Activated CD4-positive, alpha-beta T cell treated with anti-CD3 and anti-CD28 coated beads for 36 hours (primary cell): ENCODE measurements around the gene NT5C3A. TPM values are rescaled to one million over a fixed set of nuclear protein-coding genes. Genes with fewer than 3 reads are reported as not detected.

Experiments used
- ATAC-seq: fragments of 200-7000 bp; cut with Tn5 transposase; one replicate; pipeline ENCODE4 v1.10.0; 2021; ENCODE audit warnings: mild to moderate bottlenecking, moderate library complexity
- CTCF ChIA-PET: fragments of 350-600 bp; sonication (Branson Sonifier 250); formaldehyde crosslinking; loops from one replicate; lab custom pipeline; 2021; ENCODE audit warnings: antibody characterized with exemption; lab: Charles Lee
- POLR2A ChIA-PET: fragments of 350-600 bp; sonication (Branson Sonifier 250); formaldehyde crosslinking; loops from one replicate; lab custom pipeline; 2021; ENCODE audit warnings: antibody characterized with exemption, inconsistent platforms; lab: Charles Lee
- DNase-seq: peaks from one replicate; pipeline ENCODE4 v3.0.0-alpha.2; 2020
- H3K27ac Mint-ChIP-seq: one replicate; pipeline ENCODE4 v1.8.0; 2021; ENCODE audit warnings: mixed read lengths
- H3K27me3 Mint-ChIP-seq: one replicate; pipeline ENCODE4 v1.8.0; 2021; ENCODE audit warnings: mixed read lengths
- H3K36me3 Mint-ChIP-seq: one replicate; pipeline ENCODE4 v1.8.0; 2021; ENCODE audit warnings: low read depth, mixed read lengths
- H3K4me1 Mint-ChIP-seq: one replicate; pipeline ENCODE4 v1.8.0; 2021; ENCODE audit warnings: mixed read lengths
- H3K4me3 Mint-ChIP-seq: one replicate; pipeline ENCODE4 v1.8.0; 2021; ENCODE audit warnings: mild to moderate bottlenecking, moderate library complexity, mixed read lengths
- H3K9me3 Mint-ChIP-seq: one replicate; pipeline ENCODE4 v1.8.0; 2021; ENCODE audit warnings: low read depth, mixed read lengths
- intact Hi-C, 2 experiments: fragments of 100-400 bp; cut with DNase I in 1 of 2; cut with micrococcal nuclease in 1 of 2; formaldehyde crosslinking; loops; one replicate each; pipeline versions ENCODE4 v1.14.2 to v1.15.1; 2022 to 2024; cut with DNase I, micrococcal nuclease
- total RNA-seq, 2 experiments: library from RNA; stranded (reverse); gene quantifications; one replicate each; pipeline ENCODE4 v1.2.3, GENCODE V29; 2021

NT5C3A gene
- total RNA-seq, result 10 to 100 TPM; 40.9 to 45.0 TPM

- intact Hi-C loops, result loop anchor here (1.0 to 5.0 kb wide), 10 partner anchors 8 to 572 kb away; partner anchors contain the start of genes LSM5 (in 2 of the 2), AVL9 (in 1 of the 2) and BBS9 (in 1 of the 2)
- Mint-ChIP-seq H3K27ac (peak within 1 kb of the TSS; percentile 93), H3K9me3 (peaks cover 8% of the 10 kb centered on the region), H3K4me1 (peaks cover 35% of the 10 kb centered on the region), H3K27me3 (no peaks in the 10 kb centered on the region), H3K36me3 (peaks cover 28% of the 10 kb centered on the region), H3K4me3 (peak within 1 kb of the TSS; percentile 95)
- ChIA-PET POLR2A (interaction anchor here (0.6 to 2.1 kb wide), 7 partner anchors 15 to 175 kb away, joined by 3 to 8 read pairs (median 4); partner anchors contain the start of gene KBTBD2), CTCF (interaction anchor here (0.5 to 3.9 kb wide), 6 partner anchors 9 to 216 kb away, joined by 3 to 30 read pairs (median 6); partner anchors contain the start of gene RP9)
- DNase-seq (peak; percentile 58), ATAC-seq (no peak)
Measured at GRCh38 chr7:33062023-33062781, at the start of gene NT5C3A. TSS of gene NT5C3A (minus strand) at chr7:33062776. CDS start at chr7:33062705, 71 bp downstream.

DNA sequence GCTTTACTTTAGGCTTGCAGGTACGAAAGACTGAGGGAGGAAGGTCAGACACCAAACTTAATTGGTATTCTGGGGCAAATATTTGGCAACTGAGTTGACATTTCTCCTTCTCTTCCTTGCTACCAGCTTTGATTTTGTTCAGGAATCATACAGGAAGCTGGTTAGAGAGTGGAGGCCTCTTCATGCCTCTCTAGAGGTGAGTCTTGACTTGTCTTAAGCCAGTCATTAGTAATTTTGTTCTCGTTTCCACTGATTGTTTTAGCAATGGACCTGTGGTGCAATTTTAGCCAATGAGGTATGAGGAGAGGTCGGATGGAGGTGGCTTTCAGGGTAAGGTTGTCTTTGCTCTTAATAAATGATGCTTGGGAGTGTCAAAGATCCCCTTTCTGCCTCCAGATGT, 49.0 kb upstream of the NT5C3A start:
- DNase-seq (no peak), ATAC-seq (no peak)
- Mint-ChIP-seq H3K4me1 (peaks cover 17% of the 10 kb centered on the region), H3K36me3 (peaks cover 1% of the 10 kb centered on the region), H3K4me3 (no peak overlapping the region), H3K27ac (no peak overlapping the region), H3K9me3 (no peaks in the 10 kb centered on the region), H3K27me3 (peaks cover 5% of the 10 kb centered on the region)
- ChIA-PET POLR2A (no interaction called here), CTCF (interaction anchor here (1.1 to 2.1 kb wide), 3 partner anchors 9 to 265 kb away, joined by 5 to 14 read pairs (median 6); no protein-coding TSS in a partner anchor)
- intact Hi-C loops, result no loop called here

GRCh38 chr7:33109758-33110238, 47.2 kb upstream of the NT5C3A start:
- peaks cover 5% of the 10 kb centered on the region for H3K27me3 Mint-ChIP-seq
- ATAC-seq (no peak), DNase-seq (peak; percentile 30)
- H3K4me3 Mint-ChIP-seq, result peak overlapping the region; percentile 65
- CTCF ChIA-PET, result interaction anchor here (0.6 to 4.1 kb wide), 11 partner anchors 11 to 344 kb away, joined by 3 to 41 read pairs (median 5); partner anchors contain the start of genes BBS9 and NT5C3A
- H3K27ac Mint-ChIP-seq, result no peak overlapping the region
- H3K36me3 Mint-ChIP-seq, result peaks cover 1% of the 10 kb centered on the region
- no peaks in the 10 kb centered on the region for H3K9me3 Mint-ChIP-seq
- POLR2A ChIA-PET, result no interaction called here
- peaks cover 29% of the 10 kb centered on the region for H3K4me1 Mint-ChIP-seq
- intact Hi-C loops, result loop anchor here (1.0 to 5.0 kb wide), 14 partner anchors 19 to 619 kb away; partner anchors contain the start of genes BBS9 (in 2 of the 2), LSM5 (in 2 of the 2) and KBTBD2 (in 1 of the 2)

DNA sequence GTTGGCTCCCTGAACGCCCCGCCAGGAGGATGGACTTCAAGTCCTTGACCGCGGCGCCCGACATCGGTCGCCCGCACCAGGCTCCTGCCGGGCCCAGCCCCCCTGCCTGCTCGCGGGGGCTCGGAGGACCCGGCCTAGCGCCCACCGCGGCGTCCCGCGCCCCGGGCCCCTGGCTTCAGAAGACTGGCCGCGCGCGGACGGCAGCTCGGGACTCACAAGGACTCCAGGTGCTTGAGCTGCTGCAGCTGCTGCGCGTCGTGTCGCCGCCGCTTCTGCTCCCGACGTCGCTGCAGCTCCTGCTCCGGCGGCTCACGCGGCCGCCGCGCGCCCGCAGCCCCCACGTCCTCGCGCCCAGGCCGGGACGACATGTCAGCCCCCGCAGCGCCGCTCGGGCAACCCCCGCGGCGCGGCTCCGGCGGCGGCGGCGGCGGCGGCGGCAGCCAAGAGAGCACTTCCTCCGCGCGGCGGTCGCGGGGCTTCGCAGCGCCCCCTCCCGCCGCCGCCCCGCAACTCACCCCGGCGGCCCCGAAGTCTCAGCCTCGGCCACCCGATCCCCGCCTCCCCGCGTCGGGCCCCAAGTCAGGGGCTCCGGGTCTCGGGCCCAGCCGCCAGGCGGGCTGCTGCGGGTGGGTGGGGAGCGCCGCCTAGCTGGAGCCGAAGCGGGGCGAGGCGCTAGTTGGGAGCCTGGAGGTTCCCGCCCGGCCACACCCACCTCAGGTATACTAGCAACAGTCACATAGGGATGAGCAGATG, 46.6 kb upstream of the NT5C3A start, which contains the start of gene RP9:
RP9 (minus strand) TSS at position 400 of the 753 bp plus-strand sequence; CDS start at position 368, 32 bp downstream.
- peaks cover 1% of the 10 kb centered on the region for H3K36me3 Mint-ChIP-seq
- peaks cover 5% of the 10 kb centered on the region for H3K27me3 Mint-ChIP-seq
- peak within 1 kb of the TSS; percentile 88 for H3K4me3 Mint-ChIP-seq
- intact Hi-C loops, result loop anchor here (1.0 to 5.0 kb wide), 14 partner anchors 20 to 618 kb away; partner anchors contain the start of genes BBS9 (in 2 of the 2), LSM5 (in 2 of the 2) and KBTBD2 (in 1 of the 2)
- peak within 1 kb of the TSS; percentile 76 for H3K27ac Mint-ChIP-seq
- peaks cover 32% of the 10 kb centered on the region for H3K4me1 Mint-ChIP-seq
- POLR2A ChIA-PET, result no interaction called here
- CTCF ChIA-PET, result interaction anchor here (0.6 to 4.1 kb wide), 25 partner anchors 9 to 350 kb away, joined by 3 to 41 read pairs (median 5); partner anchors contain the start of genes BBS9 and NT5C3A
- no peaks in the 10 kb centered on the region for H3K9me3 Mint-ChIP-seq
- peak; percentile 87 for DNase-seq
- peak; percentile 93 for ATAC-seq

- ATAC-seq, result peak; percentile 6
- Mint-ChIP-seq H3K36me3 (peaks cover 2% of the 10 kb centered on the region), H3K9me3 (no peaks in the 10 kb centered on the region), H3K27me3 (peaks cover 5% of the 10 kb centered on the region), H3K4me3 (peak overlapping the region; percentile 88), H3K4me1 (peaks cover 38% of the 10 kb centered on the region), H3K27ac (peak overlapping the region; percentile 76)
- CTCF ChIA-PET, result interaction anchor here (0.6 to 4.1 kb wide), 29 partner anchors 9 to 665 kb away, joined by 3 to 41 read pairs (median 4); partner anchors contain the start of genes BBS9 and NT5C3A
- intact Hi-C loops, result loop anchor here (1.0 to 5.0 kb wide), 14 partner anchors 20 to 618 kb away; partner anchors contain the start of genes BBS9 (in 2 of the 2), LSM5 (in 2 of the 2) and KBTBD2 (in 1 of the 2)
- peak; percentile 48 for DNase-seq
- POLR2A ChIA-PET, result no interaction called here
Measured at GRCh38 chr7:33108554-33109004, 46.0 kb upstream of the NT5C3A start.

DNA sequence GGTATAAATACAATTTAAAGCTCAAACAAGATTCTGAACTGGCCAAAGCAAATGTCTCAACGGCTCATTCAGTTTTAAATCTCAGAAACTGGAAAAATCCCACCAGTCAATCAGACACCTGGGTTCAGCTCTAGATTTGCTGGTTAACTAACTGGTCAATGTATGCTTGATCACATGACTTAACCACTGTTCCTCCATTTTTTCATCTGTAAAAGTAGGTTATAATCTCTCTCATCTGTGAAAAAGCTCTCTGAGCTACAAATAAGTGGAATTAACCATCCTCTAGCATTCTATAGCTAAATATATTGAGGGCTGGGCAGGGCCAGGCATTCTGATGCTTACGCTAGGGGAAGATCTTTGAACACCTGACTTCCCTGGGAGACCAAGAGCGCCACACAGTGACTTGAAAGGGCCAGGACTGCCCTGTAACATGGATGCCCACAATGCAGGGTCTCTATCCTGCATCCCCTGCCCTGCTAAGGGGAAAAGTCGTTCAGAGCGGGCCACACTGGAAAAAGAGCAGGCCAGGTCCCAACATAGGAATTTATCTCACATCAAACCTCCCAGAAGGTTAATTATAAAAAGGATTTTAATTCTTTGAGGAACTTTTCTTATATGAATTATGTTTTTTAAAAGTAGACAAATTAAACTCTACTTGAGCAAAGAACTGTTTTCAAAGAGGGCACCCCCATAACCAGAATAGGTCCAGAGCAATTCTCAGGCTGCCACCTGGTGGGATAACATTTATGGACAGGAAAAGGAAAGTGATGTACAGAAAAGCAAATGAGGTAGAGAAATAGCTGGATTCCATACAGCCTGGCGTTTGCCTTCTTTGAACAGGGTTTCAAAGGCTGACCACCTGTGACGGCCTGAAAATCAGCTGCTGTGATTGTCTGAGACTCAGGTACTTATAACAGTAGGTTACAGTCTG, 44.8 kb upstream of the NT5C3A start:
- peaks cover 12% of the 10 kb centered on the region for H3K36me3 Mint-ChIP-seq
- peak overlapping the region; percentile 55 for H3K27ac Mint-ChIP-seq
- intact Hi-C loops, result loop anchor here (1.0 to 5.0 kb wide), 13 partner anchors 21 to 617 kb away; partner anchors contain the start of genes LSM5 (in 2 of the 2) and BBS9 (in 1 of the 2)
- H3K4me3 Mint-ChIP-seq, result peak overlapping the region; percentile 88
- no peaks in the 10 kb centered on the region for H3K9me3 Mint-ChIP-seq
- POLR2A ChIA-PET, result interaction anchor here (0.6 kb wide), 2 partner anchors 24 to 301 kb away, joined by 4 to 6 read pairs; no protein-coding TSS in a partner anchor
- peak; percentile 71 for DNase-seq
- peak; percentile 24 for ATAC-seq
- CTCF ChIA-PET, result interaction anchor here (0.6 to 4.1 kb wide), 27 partner anchors 8 to 850 kb away, joined by 3 to 41 read pairs (median 4); partner anchors contain the start of genes BBS9 and NT5C3A
- H3K27me3 Mint-ChIP-seq, result peaks cover 2% of the 10 kb centered on the region
- peaks cover 39% of the 10 kb centered on the region for H3K4me1 Mint-ChIP-seq

GRCh38 chr7:33101906-33102305, 39.3 kb upstream of the NT5C3A start:
- no peak for ATAC-seq

GRCh38 chr7:33100770-33101169, 38.2 kb upstream of the NT5C3A start:
- Mint-ChIP-seq H3K27ac (no peak overlapping the region), H3K36me3 (peaks cover 46% of the 10 kb centered on the region), H3K4me3 (no peak overlapping the region), H3K4me1 (peaks cover 15% of the 10 kb centered on the region), H3K27me3 (no peaks in the 10 kb centered on the region), H3K9me3 (no peaks in the 10 kb centered on the region)
- POLR2A ChIA-PET, result no interaction called here
- CTCF ChIA-PET, result no interaction called here
- intact Hi-C loops, result no loop called here
- ATAC-seq, result no peak
- no peak for DNase-seq

More at GRCh38 chr7:33101906-33102305, 39.3 kb upstream of the NT5C3A start:
- H3K27ac Mint-ChIP-seq, result no peak overlapping the region
- no peaks in the 10 kb centered on the region for H3K9me3 Mint-ChIP-seq
- H3K27me3 Mint-ChIP-seq, result no peaks in the 10 kb centered on the region
- ChIA-PET POLR2A (no interaction called here), CTCF (interaction anchor here (0.6 to 1.0 kb wide), 2 partner anchors 17 to 256 kb away, joined by 3 read pairs; no protein-coding TSS in a partner anchor)
- intact Hi-C loops, result no loop called here
- peaks cover 24% of the 10 kb centered on the region for H3K4me1 Mint-ChIP-seq
- DNase-seq, result no peak
- peaks cover 37% of the 10 kb centered on the region for H3K36me3 Mint-ChIP-seq
- H3K4me3 Mint-ChIP-seq, result no peak overlapping the region

DNA sequence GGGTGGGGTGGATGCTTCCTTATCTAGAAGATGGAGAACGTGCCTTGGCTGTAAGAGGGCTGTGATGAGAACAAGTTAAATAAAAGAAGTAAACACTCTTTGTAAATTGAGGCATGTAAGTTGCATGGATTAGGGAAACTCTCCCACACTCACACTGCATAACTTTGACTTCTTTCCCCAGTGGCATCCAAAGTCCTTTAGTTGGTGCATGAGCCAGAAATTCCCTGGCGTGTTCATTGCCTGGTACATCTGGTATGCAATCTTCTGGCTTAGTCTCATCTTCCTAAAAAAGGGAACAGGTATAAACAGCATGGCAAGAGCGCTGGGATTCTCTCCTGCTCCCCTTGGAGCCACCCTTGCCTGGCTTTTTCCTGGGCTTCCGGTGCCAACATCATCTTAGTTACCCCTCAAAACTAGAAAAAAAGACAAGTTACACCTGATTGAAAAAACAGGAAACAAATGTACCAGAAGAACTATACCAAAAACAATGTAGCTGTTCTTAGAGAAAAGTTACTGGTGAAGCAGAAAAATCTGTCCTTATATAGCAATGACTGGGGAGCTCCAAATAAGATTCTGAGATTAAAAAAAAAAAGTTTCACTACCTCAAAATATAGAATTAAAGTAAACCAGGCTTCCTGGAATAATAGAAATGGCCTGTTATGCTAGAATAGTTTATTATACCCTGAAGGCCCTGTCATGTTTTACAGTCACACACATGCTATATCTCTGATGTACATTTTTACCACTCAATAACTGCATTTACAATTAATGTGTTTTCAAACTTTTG, 36.8 kb upstream of the NT5C3A start:
- ATAC-seq, result no peak
- ChIA-PET CTCF (interaction anchor here (0.7 to 1.4 kb wide), 2 partner anchors 9 to 253 kb away, joined by 3 to 7 read pairs; partner anchors contain the start of gene RP9), POLR2A (interaction anchor here (0.6 kb wide), 1 partner anchor 10 kb away, joined by 3 read pairs; no protein-coding TSS in a partner anchor)
- DNase-seq, result no peak
- Mint-ChIP-seq H3K9me3 (no peaks in the 10 kb centered on the region), H3K36me3 (peaks cover 52% of the 10 kb centered on the region), H3K4me3 (no peak overlapping the region), H3K27ac (no peak overlapping the region), H3K4me1 (peaks cover 7% of the 10 kb centered on the region), H3K27me3 (no peaks in the 10 kb centered on the region)
- intact Hi-C loops, result no loop called here
